Esophagus muscularis mucosa (tissue), 3 donors: ENCODE measurements around the gene PROB1.

ENCODE experiments used
- POLR2A ChIP-seq: fragments of 450-650 bp; IDR thresholded peaks from one replicate; pipeline ENCODE4 v1.6.1; 2017; ENCODE audit warnings: antibody characterized with exemption, moderate library complexity, mild to moderate bottlenecking, low read depth
- POLR2AphosphoS5 ChIP-seq, 2 donors: sonication (generic); formaldehyde crosslinking; IDR thresholded peaks; one replicate each; pipeline ENCODE4 v1.6.1; 2017; ENCODE audit warnings: antibody characterized with exemption in 2 of 2
- TF ChIP-seq, protein P1 (sequence below), 3 experiments: fragments of 200-600 bp in 2 of 3; fragments of 450-650 bp in 1 of 3; sonication (generic) in 2 of 3; IDR thresholded peaks; one replicate each; pipeline ENCODE4 v1.5.1; 2017 to 2019; ENCODE audit warnings: antibody characterized with exemption in 3 of 3, mild to moderate bottlenecking in 2 of 3, moderate library complexity in 1 of 3

GRCh38 chr5:139360384-139360783, 34.5 kb downstream of the PROB1 start:
- TF ChIP-seq POLR2AphosphoS5 (IDR thresholded peaks at IDR 0.05), result no peak
- TF ChIP-seq, protein P1, sequence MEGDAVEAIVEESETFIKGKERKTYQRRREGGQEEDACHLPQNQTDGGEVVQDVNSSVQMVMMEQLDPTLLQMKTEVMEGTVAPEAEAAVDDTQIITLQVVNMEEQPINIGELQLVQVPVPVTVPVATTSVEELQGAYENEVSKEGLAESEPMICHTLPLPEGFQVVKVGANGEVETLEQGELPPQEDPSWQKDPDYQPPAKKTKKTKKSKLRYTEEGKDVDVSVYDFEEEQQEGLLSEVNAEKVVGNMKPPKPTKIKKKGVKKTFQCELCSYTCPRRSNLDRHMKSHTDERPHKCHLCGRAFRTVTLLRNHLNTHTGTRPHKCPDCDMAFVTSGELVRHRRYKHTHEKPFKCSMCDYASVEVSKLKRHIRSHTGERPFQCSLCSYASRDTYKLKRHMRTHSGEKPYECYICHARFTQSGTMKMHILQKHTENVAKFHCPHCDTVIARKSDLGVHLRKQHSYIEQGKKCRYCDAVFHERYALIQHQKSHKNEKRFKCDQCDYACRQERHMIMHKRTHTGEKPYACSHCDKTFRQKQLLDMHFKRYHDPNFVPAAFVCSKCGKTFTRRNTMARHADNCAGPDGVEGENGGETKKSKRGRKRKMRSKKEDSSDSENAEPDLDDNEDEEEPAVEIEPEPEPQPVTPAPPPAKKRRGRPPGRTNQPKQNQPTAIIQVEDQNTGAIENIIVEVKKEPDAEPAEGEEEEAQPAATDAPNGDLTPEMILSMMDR (IDR thresholded peaks at IDR 0.05), result no peak
- TF ChIP-seq POLR2A, result no peak
